Upper lobe of left lung (tissue), 4 donors: ENCODE results near the gene PVALB.

Experiments
- CTCF ChIP-seq, 6 experiments: fragments of 450-650 bp in 4 of 6; fragments of 200-600 bp in 2 of 6; sonication (generic) in 2 of 6; IDR thresholded peaks; one replicate each; pipeline ENCODE4 v1.5.1; 2016 to 2019; ENCODE audit warnings: antibody characterized with exemption in 6 of 6
- POLR2A ChIP-seq, 4 donors: fragments of 450-650 bp; IDR thresholded peaks; one replicate each; pipeline ENCODE4 v1.5.1; 2016 to 2017; ENCODE audit warnings: antibody characterized with exemption in 4 of 4, mild to moderate bottlenecking in 2 of 4

GRCh38 chr22:36758792-36759271, 58.0 kb downstream of the PVALB start:
- TF ChIP-seq POLR2A (IDR thresholded peaks at IDR 0.05) = no peak
- TF ChIP-seq CTCF (IDR thresholded peaks at IDR 0.05) = no peak
